HCT116 (cell line): ENCODE measurements around the gene TNRC6C. TPM values are rescaled to one million over a fixed set of nuclear protein-coding genes. Genes with fewer than 3 reads are reported as not detected.

Experiments
- ATAC-seq: fragments of 200-7000 bp; cut with Tn5 transposase; 2 replicates; pipeline ENCODE4 v1.9.1; 2020; ENCODE audit warnings: mild to moderate bottlenecking, moderate library complexity
- BruUV-seq: library from RNA; stranded (reverse); fragments of 400-500 nt; replicated peaks from 2 replicates; lab custom pipeline; 2021; lab: Mats Ljungman, UMichigan
- CTCF ChIA-PET: fragments of 300-600 bp; sonication (Branson Sonifier 250); formaldehyde crosslinking; loops from one replicate; lab custom pipeline; 2021; ENCODE audit warnings: antibody characterized with exemption; lab: Charles Lee
- POLR2A ChIA-PET: fragments of 300-600, 350-600 bp; sonication (Branson Sonifier 250); formaldehyde crosslinking; loops from one replicate; lab custom pipeline; 2021; ENCODE audit warnings: antibody characterized with exemption; lab: Charles Lee
- RAD21 ChIA-PET, 2 experiments: fragments of 300-600 bp; sonication (Branson Sonifier 250); formaldehyde crosslinking; loops; one replicate each; lab custom pipeline; 2023; ENCODE audit warnings: low total read pairs in 2 of 2; ENCODE audit not compliant: uncharacterized antibody in 2 of 2, unreplicated experiment in 2 of 2, low non-redundant PET in 1 of 2; lab: Charles Lee
- DNase-seq: peaks from one replicate; pipeline ENCODE4 v3.0.0-alpha.2; 2010; ENCODE audit warnings: low read depth, low spot score
- H2AFZ ChIP-seq: fragments of 200-600 bp; shearing (Covaris generic), sonication (generic); 2 replicates; pipeline ENCODE4 v1.6.1; 2017; ENCODE audit warnings: low read depth, mixed run types, mixed read lengths, antibody characterized with exemption, low read length; ENCODE audit not compliant: poor library complexity, severe bottlenecking
- H3K27ac ChIP-seq: 2 replicates; pipeline ENCODE4 v1.5.1; 2012; ENCODE audit warnings: low read depth, low read length
- H3K27me3 ChIP-seq: fragments of 200-600 bp; sonication (generic); 2 replicates; pipeline ENCODE4 v1.6.1; 2016; ENCODE audit warnings: mixed run types, low read length, mixed read lengths; ENCODE audit not compliant: insufficient read depth
- H3K36me3 ChIP-seq, 2 experiments: fragments of 200-500 bp in 1 of 2; fragments of 200-600 bp in 1 of 2; sonication (Bioruptor generic) in 1 of 2; sonication (generic) in 1 of 2; 2 replicates each; pipeline versions ENCODE4 v1.5.1 to v1.6.1; 2014 to 2016; ENCODE audit warnings: low read length in 2 of 2, inconsistent platforms in 1 of 2, mixed read lengths in 1 of 2, mixed run types in 1 of 2; ENCODE audit not compliant: insufficient read depth in 2 of 2, control insufficient read depth in 1 of 2
- H3K4me1 ChIP-seq, 2 experiments: fragments of 200-600 bp in 1 of 2; sonication (generic) in 1 of 2; 2 replicates each; pipeline versions ENCODE4 v1.5.1 to v1.6.1; 2012 to 2017; ENCODE audit warnings: low read length in 2 of 2, inconsistent platforms in 1 of 2, mild to moderate bottlenecking in 1 of 2, mixed read lengths in 1 of 2, mixed run types in 1 of 2, moderate library complexity in 1 of 2; ENCODE audit not compliant: insufficient read depth in 2 of 2, control insufficient read depth in 1 of 2
- H3K4me2 ChIP-seq: fragments of 200-600 bp; sonication (generic); 2 replicates; pipeline ENCODE4 v1.6.1; 2017; ENCODE audit warnings: mixed run types, low read length, mixed read lengths
- H3K4me3 ChIP-seq, 2 experiments: fragments of 200-600 bp in 1 of 2; sonication (generic) in 1 of 2; replicated peaks in 1 of 2; 2 replicates each; pipeline ENCODE4 v1.5.1; 2011 to 2016; ENCODE audit warnings: low read length in 2 of 2, control low read depth in 1 of 2, low read depth in 1 of 2, mild to moderate bottlenecking in 1 of 2, mixed read lengths in 1 of 2, mixed run types in 1 of 2
- H3K79me2 ChIP-seq: fragments of 200-600 bp; sonication (generic); 2 replicates; pipeline ENCODE4 v1.6.1; 2017; ENCODE audit warnings: mild to moderate bottlenecking, mixed run types, low read length, moderate library complexity, mixed read lengths; ENCODE audit not compliant: insufficient read depth
- H3K9ac ChIP-seq: fragments of 200-600 bp; sonication (generic); 2 replicates; pipeline ENCODE4 v1.6.1; 2016; ENCODE audit warnings: low read length, mixed read lengths
- H3K9me2 ChIP-seq: fragments of 200-600 bp; sonication (generic), shearing (Covaris generic); 2 replicates; pipeline ENCODE4 v1.6.1; 2017; ENCODE audit warnings: mixed run types, mild to moderate bottlenecking, moderate library complexity; ENCODE audit not compliant: insufficient read depth
- H3K9me3 ChIP-seq, 2 experiments: fragments of 200-500 bp in 1 of 2; fragments of 200-600 bp in 1 of 2; sonication (Bioruptor generic) in 1 of 2; sonication (generic) in 1 of 2; 2 replicates each; pipeline ENCODE4 v1.6.1; 2014 to 2017; ENCODE audit warnings: low read length in 2 of 2, mixed read lengths in 2 of 2, inconsistent platforms in 1 of 2, low read depth in 1 of 2, mild to moderate bottlenecking in 1 of 2, mixed run types in 1 of 2, moderate library complexity in 1 of 2; ENCODE audit not compliant: control insufficient read depth in 1 of 2, insufficient read depth in 1 of 2
- H4K20me1 ChIP-seq: fragments of 200-600 bp; sonication (generic), shearing (Covaris generic); 2 replicates; pipeline ENCODE4 v1.6.1; 2017; ENCODE audit warnings: mixed run types, mild to moderate bottlenecking, moderate library complexity; ENCODE audit not compliant: insufficient read depth
- CEBPB ChIP-seq: IDR thresholded peaks from 2 replicates; pipeline ENCODE4 v1.6.1; 2012; ENCODE audit warnings: low read depth
- EGR1 ChIP-seq: IDR thresholded peaks from 2 replicates; pipeline ENCODE4 v1.6.1; 2012; ENCODE audit warnings: low read depth
- EZH2 ChIP-seq: fragments of 200-600 bp; sonication (generic); IDR thresholded peaks from 2 replicates; pipeline ENCODE4 v1.6.1; 2017; ENCODE audit warnings: antibody characterized with exemption, mixed run types
- EZH2phosphoT487 ChIP-seq: fragments of 200-600 bp; IDR thresholded peaks from 2 replicates; pipeline ENCODE4 v1.6.1; 2018; ENCODE audit warnings: antibody characterized with exemption, borderline replicate concordance
- FOSL1 ChIP-seq: IDR thresholded peaks from 2 replicates; pipeline ENCODE4 v1.6.1; 2012; ENCODE audit warnings: low read depth
- JUND ChIP-seq: IDR thresholded peaks from 2 replicates; pipeline ENCODE4 v1.6.1; 2012
- POLR2A ChIP-seq: IDR thresholded peaks from 2 replicates; pipeline ENCODE4 v1.7.0; 2011; ENCODE audit warnings: borderline replicate concordance; ENCODE audit not compliant: insufficient read depth, insufficient read length; ENCODE audit errors: extremely low read depth
- RAD21 ChIP-seq: IDR thresholded peaks from 2 replicates; pipeline ENCODE4 v1.6.1; 2012; ENCODE audit warnings: low read depth, mild to moderate bottlenecking
- REST ChIP-seq: IDR thresholded peaks from 2 replicates; pipeline ENCODE4 v1.6.1; 2012; ENCODE audit warnings: low read depth
- SP1 ChIP-seq: IDR thresholded peaks from 2 replicates; pipeline ENCODE4 v1.6.1; 2012; ENCODE audit warnings: low read depth
- SRF ChIP-seq: IDR thresholded peaks from 2 replicates; pipeline ENCODE4 v1.6.1; 2012; ENCODE audit warnings: low read depth
- TCF7L2 ChIP-seq: IDR thresholded peaks from 2 replicates; pipeline ENCODE4 v1.7.0; 2011; ENCODE audit warnings: borderline replicate concordance, inconsistent platforms; ENCODE audit not compliant: insufficient read depth, insufficient read length; ENCODE audit errors: extremely low read depth
- YY1 ChIP-seq: IDR thresholded peaks from 2 replicates; pipeline ENCODE4 v1.6.1; 2011; ENCODE audit warnings: low read length, low read depth, moderate library complexity, mild to moderate bottlenecking; ENCODE audit not compliant: insufficient replicate concordance; ENCODE audit errors: extremely low read depth
- ZFX ChIP-seq: fragments of 450-650 bp; IDR thresholded peaks from 2 replicates; pipeline ENCODE4 v1.6.1; 2017
- ZNF274 ChIP-seq: fragments of 200-500 bp; sonication (Bioruptor generic); IDR thresholded peaks from 2 replicates; pipeline ENCODE4 v1.6.1; 2014; ENCODE audit warnings: mild to moderate bottlenecking, low read depth, low read length, inconsistent platforms
- intact Hi-C: fragments of 100-400 bp; cut with micrococcal nuclease; formaldehyde crosslinking; loops from 2 replicates; pipeline ENCODE4 v1.10.0; 2022
- total RNA-seq: library from RNA; stranded (reverse); gene quantifications from one replicate; pipeline ENCODE4 v1.2.1, GENCODE V29; 2021; ENCODE audit not compliant: unreplicated experiment
- TF ChIP-seq, protein P1 (sequence below): IDR thresholded peaks from 2 replicates; pipeline ENCODE4 v1.6.1; 2012

The TNRC6C gene
- total RNA-seq, 1 experiment from 2014 or later = 23.4 TPM

- DNase-seq (no peak), ATAC-seq (no peak)
- POLR2A ChIA-PET = interaction anchor here (1.0 to 1.2 kb wide), 2 partner anchors 65 to 76 kb away, joined by 3 read pairs; partner anchors contain the start of gene TK1
- TF ChIP-seq YY1 = no peak
- no peak for TF ChIP-seq JUND
- TF ChIP-seq EGR1 = no peak
- TF ChIP-seq, protein P1, sequence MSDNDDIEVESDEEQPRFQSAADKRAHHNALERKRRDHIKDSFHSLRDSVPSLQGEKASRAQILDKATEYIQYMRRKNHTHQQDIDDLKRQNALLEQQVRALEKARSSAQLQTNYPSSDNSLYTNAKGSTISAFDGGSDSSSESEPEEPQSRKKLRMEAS = no peak
- no peak for TF ChIP-seq EZH2phosphoT487
- H4K20me1 ChIP-seq = no peaks in the 10 kb centered on the region
- no peaks in the 10 kb centered on the region; a peak in 1 of 4 replicates for H3K36me3 ChIP-seq
- no peaks in the 10 kb centered on the region for H3K27me3 ChIP-seq
- no peak overlapping the region for H3K9ac ChIP-seq
- H3K4me2 ChIP-seq = no peak overlapping the region
- H3K4me3 ChIP-seq = no peak overlapping the region
- intact Hi-C loops = loop anchor here (10.0 kb wide), 1 partner anchor 314 kb away; no protein-coding TSS in a partner anchor
- RAD21 ChIA-PET = interaction anchor here in 1 of 2 experiments (0.8 kb wide), 1 partner anchor 20 kb away, joined by 3 read pairs; the partner anchor contains the start of gene TMC8
- H3K79me2 ChIP-seq = no peaks in the 10 kb centered on the region
- no peak overlapping the region for H3K27ac ChIP-seq
- no peak overlapping the region for H2AFZ ChIP-seq
- CTCF ChIA-PET = interaction anchor here (0.9 to 2.3 kb wide), 2 partner anchors 140 to 141 kb away, joined by 3 to 10 read pairs; no protein-coding TSS in a partner anchor
- BruUV-seq = no TSS peak
- H3K4me1 ChIP-seq = peaks cover 0 to 4% of the 10 kb centered on the region in 2 experiments; a peak in 1 of 4 replicates
- no peaks in the 10 kb centered on the region for H3K9me2 ChIP-seq
- no peaks in the 10 kb centered on the region for H3K9me3 ChIP-seq
Measured at GRCh38 chr17:78110363-78111015, 152.0 kb downstream of the TNRC6C start.

- Histone ChIP-seq H3K9me2 (no peaks in the 10 kb centered on the region), H3K27ac (no peak overlapping the region), H3K9me3 (no peaks in the 10 kb centered on the region), H3K9ac (no peak overlapping the region), H4K20me1 (no peaks in the 10 kb centered on the region), H3K79me2 (no peaks in the 10 kb centered on the region), H3K4me2 (no peak overlapping the region), H3K4me1 (peaks cover 0 to 4% of the 10 kb centered on the region in 2 experiments; a peak in 1 of 4 replicates), H3K36me3 (no peaks in the 10 kb centered on the region; a peak in 1 of 4 replicates), H2AFZ (no peak overlapping the region), H3K27me3 (no peaks in the 10 kb centered on the region), H3K4me3 (no peak overlapping the region)
- ChIA-PET POLR2A (interaction anchor here (1.0 to 1.2 kb wide), 2 partner anchors 64 to 75 kb away, joined by 3 read pairs; partner anchors contain the start of gene TK1), RAD21 (interaction anchor here in 1 of 2 experiments (0.8 kb wide), 1 partner anchor 19 kb away, joined by 3 read pairs; the partner anchor contains the start of gene TMC8), CTCF (interaction anchor here (0.9 to 2.9 kb wide), 2 partner anchors 64 to 140 kb away, joined by 3 to 17 read pairs; no protein-coding TSS in a partner anchor)
- no peak for ATAC-seq
- no TSS peak for BruUV-seq
- intact Hi-C loops = loop anchor here (10.0 kb wide), 1 partner anchor 314 kb away; no protein-coding TSS in a partner anchor
- DNase-seq = no peak
- TF ChIP-seq SP1 (no peak), TCF7L2 (no peak), FOSL1 (no peak), CEBPB (no peak), REST (no peak), RAD21 (no peak), ZFX (no peak), SRF (no peak), ZNF274 (no peak), POLR2A (no peak), EZH2 (no peak)
Measured at GRCh38 chr17:78111016-78111726, 152.7 kb downstream of the TNRC6C start.
